GM21528 (cell line): ENCODE measurements around the gene ZFAND2A.
"Not testable (repeated sequence)": the region's sequence is repeated elsewhere in the genome, so short reads cannot be mapped to it uniquely, and the experiment has no call there.

Source experiments
- ATAC-seq: cut with Tn5 transposase; IDR thresholded peaks from one replicate; pipeline ENCODE4 v1.9.1; 2021; ENCODE audit warnings: mild to moderate bottlenecking, moderate library complexity; ENCODE audit not compliant: unreplicated experiment, low FRiP score

ZFAND2A gene

GRCh38 chr7:1159891-1160669 is at the start of gene ZFAND2A:
Gene ZFAND2A (minus strand): TSS chr7:1160196. CDS start chr7:1158212, 1,984 bp downstream.
- peak; percentile 89 for ATAC-seq

- ATAC-seq = no peak
These were observed 49.1 kb upstream of the ZFAND2A start for GRCh38 chr7:1209097-1209496.

GRCh38 chr7:1205742-1206141 is 45.7 kb upstream of the ZFAND2A start:
- ATAC-seq = not testable (repeated sequence)

GRCh38 chr7:1204460-1205140 is 44.6 kb upstream of the ZFAND2A start:
- no peak for ATAC-seq

- ATAC-seq = not testable (repeated sequence)
These were observed 42.9 kb upstream of the ZFAND2A start for GRCh38 chr7:1202914-1203313.

- no peak for ATAC-seq
These were observed 41.9 kb upstream of the ZFAND2A start for GRCh38 chr7:1201916-1202315.

GRCh38 chr7:1200045-1200444 is 40.0 kb upstream of the ZFAND2A start:
- no peak for ATAC-seq

- no peak for ATAC-seq
These were observed 38.1 kb upstream of the ZFAND2A start for GRCh38 chr7:1197997-1198625.

GRCh38 chr7:1196950-1197349 is 37.0 kb upstream of the ZFAND2A start:
- no peak for ATAC-seq

- not testable (repeated sequence) for ATAC-seq
These were observed 36.4 kb upstream of the ZFAND2A start for GRCh38 chr7:1196441-1196840.

- ATAC-seq = no peak
These were observed 33.8 kb upstream of the ZFAND2A start for GRCh38 chr7:1193593-1194424.

GRCh38 chr7:1192171-1192676 is 32.2 kb upstream of the ZFAND2A start:
- no peak for ATAC-seq

- ATAC-seq = no peak
These were observed 30.2 kb upstream of the ZFAND2A start for GRCh38 chr7:1189986-1190772.

GRCh38 chr7:1188720-1189294 is 28.8 kb upstream of the ZFAND2A start:
- no peak for ATAC-seq

GRCh38 chr7:1187127-1187526 is 27.1 kb upstream of the ZFAND2A start:
- ATAC-seq = no peak

- ATAC-seq = no peak
These were observed 21.6 kb upstream of the ZFAND2A start for GRCh38 chr7:1181640-1182039.

- no peak for ATAC-seq
These were observed 21.0 kb upstream of the ZFAND2A start for GRCh38 chr7:1181031-1181430.

GRCh38 chr7:1176891-1177373 is 16.9 kb upstream of the ZFAND2A start:
- no peak for ATAC-seq
